NOMO-1 treated with DMSO at 0.1 percent for 48 hours (cell line): ENCODE measurements around the gene MACROD2.
"Not testable (repeated sequence)": the region's sequence is repeated elsewhere in the genome, so short reads cannot be mapped to it uniquely, and the experiment has no call there.

Experiments used
- DNase-seq: peaks from one replicate; lab custom pipeline; 2025; ENCODE audit not compliant: unreplicated experiment; lab: John Stamatoyannopoulos, UW

MACROD2 gene

DNA sequence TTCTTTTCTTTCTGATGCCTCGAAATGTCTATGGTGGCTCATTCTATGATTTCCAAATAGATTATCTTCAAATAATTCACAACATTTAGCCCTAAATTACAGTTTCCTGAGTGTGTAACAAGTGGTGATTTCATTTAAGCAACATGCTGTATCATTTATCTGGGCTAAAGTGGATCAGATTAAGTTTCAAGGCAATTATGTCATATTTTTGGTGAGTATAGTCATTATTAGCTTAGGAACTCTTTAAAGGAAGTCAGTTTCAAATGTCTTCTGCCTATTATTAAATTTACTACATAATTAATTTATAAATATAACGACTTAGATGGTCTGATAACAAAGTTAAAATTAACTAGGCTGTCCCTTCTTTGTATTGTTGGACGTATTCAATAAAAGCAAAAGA, 1190.0 kb downstream of the MACROD2 start:
- DNase-seq = no peak

DNA sequence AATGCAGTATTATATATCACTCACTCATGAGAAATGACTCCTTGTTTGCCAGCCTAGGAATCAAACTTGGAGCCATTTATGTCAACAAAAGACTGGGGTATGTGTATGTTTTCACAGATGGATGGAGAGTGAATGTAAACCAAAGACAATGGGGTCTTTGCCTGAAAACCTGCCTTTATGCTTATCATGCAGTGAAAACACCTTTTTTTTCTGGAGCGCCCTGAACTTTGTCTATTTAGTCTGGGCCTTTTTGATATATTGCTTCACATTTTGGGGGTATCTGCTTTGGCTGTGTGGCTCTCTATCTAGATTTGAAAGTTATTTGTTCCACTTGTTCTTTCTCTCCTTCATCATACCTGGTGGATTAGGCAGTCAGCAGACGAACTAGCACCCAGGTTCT, 1190.6 kb downstream of the MACROD2 start:
- DNase-seq = no peak

DNA sequence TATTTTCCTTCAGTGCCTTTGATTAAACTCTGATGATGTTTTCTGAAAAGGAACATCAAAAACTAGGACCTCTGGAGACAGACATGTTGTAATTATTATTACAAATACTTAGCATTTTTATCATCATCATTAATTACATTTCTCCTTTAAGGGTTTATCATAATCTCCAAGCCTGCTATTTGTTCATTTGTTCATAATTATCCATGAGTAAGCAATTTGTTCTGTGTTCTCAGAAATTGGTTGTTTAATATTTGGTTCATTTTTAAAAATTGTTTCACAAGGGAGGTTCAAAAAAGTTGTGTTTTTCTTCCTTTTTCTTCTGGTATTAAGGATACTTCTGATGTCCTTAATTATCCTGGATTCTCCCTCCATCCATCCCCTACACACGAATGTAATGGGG, 1192.3 kb downstream of the MACROD2 start:
- no peak for DNase-seq

DNA sequence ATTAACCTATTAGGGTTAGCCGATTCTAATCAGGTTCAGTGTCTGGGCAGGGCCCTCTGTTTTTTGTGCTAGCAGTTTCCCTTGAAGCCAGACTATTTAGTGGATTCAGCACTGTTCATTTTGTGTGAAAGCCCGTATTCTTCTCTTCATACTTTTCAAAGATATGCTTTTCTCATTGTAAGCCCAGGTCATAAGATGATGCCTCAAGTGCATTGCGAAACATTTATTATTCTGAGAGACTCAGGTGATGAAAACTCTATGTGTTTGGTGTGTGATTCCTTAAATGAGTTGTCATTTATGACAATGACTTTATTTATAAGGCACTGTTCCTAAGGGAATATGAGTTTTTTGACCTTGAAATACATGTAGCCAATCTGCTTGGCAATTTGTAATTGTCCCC, 1193.1 kb downstream of the MACROD2 start:
- DNase-seq = no peak

DNA sequence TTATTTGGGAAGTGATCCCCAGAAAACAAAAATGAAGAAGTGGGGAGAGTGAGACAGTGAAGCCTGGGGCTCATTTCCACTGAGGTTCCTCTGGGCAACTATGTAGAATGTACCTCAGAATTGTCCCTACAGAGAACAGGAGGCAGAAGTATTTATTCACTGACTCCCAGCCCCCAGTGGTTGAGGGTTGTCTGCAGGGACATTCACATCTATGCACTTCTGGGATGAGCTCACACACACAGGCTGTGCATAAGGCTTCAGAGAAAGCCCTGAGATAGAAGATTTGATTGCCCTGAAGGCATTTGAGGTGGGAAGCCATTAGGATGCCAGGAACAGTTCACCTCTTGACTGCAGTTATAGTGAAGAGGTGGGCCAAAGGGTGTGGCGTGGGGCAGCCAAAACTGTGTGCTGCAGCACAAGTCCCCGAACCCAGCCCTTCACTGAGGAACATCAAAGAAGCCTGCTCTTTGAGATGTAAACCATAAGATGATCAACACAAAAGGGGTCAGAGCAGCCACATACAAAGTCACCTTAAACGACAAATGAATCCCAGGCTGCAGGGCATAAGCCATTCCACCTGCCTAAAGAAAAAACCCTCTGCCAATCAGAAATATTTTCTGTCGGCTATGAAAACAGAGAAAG, 1195.9 kb downstream of the MACROD2 start:
- no peak for DNase-seq

DNA sequence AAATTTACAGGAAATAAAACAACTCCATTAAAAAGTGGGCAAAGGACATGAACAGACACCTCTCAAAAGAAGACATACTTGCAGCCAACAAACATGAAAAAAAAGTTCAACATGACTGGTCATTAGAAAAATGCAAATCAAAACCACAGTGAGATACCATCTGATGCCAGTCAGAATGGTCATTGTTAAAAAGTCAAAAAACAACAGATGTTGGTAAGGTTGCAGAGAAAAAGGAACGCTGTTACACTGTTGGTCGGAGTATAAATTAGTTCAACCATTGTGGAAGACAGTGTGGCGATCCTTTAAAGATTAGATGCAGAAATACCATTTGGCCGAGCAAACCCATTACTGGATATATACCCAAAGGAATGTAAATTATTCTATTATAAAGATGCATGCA, 1200.1 kb downstream of the MACROD2 start:
- DNase-seq = no peak

DNA sequence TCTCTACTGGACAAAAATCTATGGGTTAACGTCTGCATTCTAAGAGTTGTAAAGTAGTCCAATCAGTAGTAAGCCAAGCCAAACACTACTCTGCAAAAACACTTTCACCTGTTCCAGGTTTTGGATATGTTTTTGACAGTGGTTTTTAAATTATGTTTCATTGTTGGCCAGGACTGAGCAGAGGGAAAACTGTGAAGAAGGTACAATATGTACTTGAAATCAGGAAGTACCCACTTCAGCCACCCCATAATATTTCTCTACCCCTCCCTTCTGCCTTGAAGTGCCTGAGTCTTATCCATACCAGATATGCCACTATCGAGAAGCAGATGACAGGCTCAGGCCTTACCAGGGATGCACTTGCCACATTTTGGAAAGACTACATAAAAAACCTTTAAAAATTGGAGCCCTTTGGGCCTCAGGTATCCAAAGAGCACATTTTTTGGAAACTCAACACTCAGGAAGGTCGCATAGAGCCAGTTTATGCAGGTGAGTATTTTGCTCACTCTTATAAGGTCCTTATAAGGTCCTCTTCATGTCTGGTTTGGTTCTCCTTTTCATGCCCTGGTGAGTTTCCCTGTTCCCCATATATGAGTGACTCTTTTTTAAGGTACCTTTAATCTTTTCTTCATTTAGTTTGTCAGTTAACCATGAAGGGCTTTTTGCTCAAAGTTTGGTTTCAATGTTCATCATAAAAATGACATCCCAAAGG, 1201.4 kb downstream of the MACROD2 start:
- DNase-seq = no peak

DNA sequence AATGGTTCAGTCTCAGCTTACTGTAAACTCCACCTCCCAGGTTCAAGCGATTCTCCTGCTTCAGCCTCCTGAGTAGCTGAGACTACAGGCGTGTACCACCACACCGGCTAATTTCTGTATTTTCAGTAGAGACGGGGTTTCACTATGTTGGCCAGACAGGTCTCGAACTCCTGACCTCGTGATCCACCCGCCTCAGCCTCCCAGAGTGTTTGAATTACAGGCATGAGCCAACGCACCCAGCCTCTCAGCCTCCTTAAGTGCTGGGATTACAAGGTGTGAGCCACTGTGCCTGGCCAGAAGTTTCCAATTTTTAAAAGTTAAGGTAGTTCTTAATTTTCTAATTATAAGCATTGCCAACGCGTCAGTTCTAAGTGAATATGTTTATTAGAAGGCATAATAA, 1202.7 kb downstream of the MACROD2 start:
- DNase-seq = not testable (repeated sequence)

DNA sequence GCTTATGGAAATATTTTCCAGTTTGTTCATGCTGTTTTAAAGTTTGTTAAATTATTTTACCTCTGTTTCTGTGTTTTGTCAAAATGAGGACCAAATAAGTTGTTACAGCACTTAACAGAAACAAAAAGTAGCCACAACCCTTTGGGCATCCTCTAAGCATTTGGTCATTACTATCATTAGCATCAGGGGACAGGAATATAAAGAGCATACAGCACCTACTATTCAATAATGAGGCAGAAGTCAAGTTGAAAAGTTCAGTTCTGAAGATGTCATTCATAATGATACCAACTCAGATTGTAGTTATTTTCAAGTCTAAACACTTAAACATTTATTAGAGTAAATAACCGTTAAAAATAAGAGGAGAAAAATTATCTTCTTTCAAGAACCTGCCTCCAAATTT, 1204.4 kb downstream of the MACROD2 start:
- DNase-seq = no peak

DNA sequence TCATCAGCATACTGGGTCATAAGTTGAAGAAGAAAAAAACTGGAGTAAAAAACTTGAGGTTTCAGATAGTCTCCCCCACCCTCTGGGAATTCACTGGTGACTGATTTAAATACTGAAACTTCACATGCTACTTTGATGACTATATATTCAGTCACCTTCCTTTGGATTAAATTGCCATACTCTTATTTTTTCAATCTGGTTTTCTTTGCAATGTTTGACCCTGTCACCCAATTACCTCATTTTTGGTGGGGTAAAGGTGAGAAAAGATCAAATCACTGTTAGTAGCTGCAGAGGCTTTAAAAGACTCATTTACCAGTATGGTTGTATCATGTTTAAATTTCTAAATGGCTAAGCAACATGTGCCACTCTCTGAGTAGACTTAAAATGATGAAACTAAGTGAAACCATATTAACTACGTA, 1204.8 kb downstream of the MACROD2 start:
- no peak for DNase-seq

DNA sequence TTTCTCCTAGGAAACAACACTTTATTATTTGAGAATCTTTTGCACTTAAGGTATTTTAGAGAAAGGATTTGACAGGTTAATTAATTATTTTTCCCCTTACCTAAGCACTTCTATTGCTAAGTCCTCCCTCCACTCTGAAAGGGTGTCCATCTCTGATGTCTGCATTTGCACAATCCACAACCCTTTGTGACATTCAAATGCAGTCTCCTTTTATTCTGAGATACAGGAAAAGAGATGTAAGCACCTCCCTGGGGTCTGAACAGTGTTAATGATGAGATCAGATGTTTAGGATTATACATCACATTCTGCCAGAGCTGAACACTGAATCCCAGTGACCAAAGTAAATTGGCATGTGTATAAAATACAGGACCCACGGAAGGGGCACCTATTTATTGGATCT, 1206.3 kb downstream of the MACROD2 start:
- DNase-seq = no peak

DNA sequence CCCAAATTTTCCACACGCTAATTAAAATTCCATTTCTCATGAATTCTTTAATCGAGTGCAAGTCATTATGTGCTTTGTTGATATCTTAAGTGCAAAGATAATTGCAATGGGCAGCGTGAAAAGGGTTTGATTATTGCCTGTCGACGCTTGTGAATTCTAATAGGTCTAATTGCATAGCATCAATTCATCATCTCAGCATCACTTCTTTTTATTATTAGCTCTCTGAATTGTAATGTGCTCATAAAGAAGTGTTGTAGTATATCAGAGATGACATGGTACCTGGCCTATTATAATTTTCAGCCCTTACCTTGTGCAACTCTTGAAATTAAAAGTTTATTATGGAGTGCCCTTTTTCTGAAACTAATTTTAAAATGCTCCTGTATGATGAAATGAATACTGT, 1208.9 kb downstream of the MACROD2 start:
- no peak for DNase-seq

DNA sequence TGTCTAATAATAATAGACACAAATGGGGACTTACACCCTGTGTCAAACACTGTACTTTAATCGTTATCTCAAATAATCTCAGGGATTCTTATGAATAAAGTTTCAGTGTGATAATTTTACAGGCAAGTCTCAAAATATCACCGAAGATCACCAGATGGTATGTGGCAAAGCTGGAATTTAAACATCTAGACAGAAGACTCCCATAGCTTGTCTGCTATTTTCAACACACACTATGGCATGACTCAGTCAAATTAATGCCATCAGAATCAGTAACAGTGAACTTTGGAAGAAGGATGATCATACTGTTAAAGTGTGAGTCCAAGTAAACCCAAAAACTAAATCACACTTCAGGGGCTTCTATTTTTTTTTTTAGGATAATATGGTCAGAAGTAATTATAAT, 1209.7 kb downstream of the MACROD2 start:
- no peak for DNase-seq

DNA sequence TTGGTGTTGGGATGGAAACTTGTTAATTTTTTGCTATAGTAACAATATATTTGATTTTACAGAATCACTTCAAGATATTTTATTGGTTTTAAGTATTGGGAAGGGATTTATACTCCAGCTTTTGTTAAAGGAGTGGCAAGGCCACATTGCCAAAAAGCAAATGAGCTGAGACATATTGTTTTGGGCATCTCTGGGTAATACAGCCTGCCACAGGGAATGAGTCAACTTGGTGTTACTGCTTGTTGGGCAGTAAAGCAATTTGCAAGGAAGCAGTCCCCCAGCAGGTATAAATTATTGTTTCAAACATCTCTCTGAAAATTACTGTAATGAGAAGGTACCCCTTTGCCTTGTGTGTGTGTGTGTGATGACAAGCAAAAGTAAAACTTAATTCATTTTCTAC, 1210.4 kb downstream of the MACROD2 start:
- DNase-seq = no peak

DNA sequence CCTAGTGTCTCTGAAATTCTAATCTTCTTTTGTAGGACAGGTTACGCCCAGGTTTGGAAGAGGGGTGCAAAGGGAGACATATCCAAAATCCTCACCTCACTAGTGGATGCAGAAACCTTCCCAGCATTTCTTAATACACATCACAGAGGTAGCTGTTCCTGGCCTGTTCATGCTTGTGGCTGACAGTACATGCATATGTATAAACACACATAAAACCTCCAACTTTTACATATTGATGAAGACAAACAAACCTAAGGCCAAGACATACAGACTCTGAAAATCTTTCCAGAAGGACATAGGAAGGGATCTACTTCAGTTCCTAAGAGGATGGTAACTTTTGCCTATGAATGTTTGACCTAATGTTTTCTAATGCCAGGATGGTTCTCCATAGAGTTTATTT, 1214.2 kb downstream of the MACROD2 start:
- DNase-seq = no peak

DNA sequence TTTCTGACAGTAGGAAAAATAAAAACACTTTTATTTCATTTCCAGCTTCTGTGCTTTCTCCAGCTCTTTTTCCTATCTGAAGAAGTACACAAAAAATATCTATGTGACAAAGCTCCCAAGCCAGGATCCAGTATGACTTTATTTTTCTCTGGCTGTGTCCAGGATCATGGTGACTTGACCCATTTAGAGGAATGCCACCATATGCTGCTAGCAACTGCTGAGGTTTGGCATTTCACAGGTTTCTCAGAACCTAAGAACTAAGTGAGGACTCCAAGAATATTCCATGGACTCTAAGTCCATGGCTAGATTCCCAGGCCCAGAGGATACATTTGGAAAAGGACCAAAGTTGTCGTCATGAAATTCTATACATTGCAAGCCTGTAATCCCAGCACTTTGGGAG, 1218.7 kb downstream of the MACROD2 start:
- DNase-seq = no peak

DNA sequence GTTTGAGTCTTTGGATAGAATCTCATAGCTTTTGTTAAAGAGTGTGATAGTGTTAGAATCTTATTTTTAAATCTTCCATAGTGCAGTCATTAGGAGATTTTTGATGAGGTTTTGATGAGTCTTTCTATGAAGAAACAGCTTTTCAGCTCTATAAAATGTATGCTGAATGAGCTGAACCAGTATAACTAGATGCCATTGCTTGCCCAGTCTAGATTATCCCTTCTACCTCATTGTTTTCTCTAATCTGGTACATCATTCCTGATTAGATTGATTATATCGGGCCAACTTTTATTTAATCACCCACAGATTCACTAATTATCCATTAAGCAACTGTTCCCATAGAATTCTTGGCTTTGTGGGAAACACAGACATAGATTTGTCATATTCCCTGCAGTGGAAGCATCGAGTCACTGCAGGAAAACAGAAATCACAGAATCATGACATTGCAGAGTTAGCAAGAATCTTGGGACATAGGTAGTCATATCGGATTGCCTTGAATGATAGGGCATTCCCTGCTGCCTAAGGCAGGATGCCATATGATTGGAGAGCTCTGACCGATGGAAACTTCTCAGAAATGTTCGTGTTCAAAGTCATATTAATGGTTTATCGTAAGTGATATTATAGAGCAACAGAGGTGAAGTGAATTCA, 1224.8 kb downstream of the MACROD2 start:
- no peak for DNase-seq

DNA sequence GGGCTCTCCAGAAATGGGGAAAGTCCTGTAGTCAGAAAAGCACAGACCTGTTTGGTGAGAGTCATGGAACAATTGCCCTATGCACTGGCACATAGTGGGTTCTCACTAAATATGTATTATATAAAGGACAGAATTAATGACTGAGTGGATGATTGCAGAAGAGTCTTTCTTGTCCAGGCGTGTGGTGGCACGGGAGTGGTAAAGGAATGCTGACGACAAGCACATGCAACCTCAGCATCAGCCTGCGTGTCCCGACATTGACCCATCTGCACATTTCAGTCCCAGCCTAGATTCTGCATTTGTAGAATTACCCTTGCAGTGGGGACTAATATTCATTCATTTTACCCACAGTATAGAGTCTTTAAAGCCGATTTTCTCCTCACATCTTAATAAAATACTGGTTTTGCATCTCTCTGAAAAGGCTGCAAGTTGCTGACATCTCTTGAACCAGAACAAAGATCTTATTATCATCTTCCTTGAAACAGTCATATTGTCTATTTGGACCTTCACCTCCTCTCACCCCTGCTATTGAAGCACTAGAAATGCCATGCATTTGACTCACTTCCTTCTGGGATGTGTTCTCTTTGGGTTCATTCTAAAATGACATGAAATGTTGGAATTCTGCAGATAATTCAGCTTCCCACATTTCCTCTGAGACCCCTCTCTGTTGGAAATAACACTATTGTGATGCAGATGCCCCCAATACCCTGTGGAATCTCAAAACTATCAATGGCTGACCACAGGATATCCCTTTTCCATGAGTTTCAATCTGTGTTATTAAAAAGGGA, 1225.7 kb downstream of the MACROD2 start:
- DNase-seq = no peak

DNA sequence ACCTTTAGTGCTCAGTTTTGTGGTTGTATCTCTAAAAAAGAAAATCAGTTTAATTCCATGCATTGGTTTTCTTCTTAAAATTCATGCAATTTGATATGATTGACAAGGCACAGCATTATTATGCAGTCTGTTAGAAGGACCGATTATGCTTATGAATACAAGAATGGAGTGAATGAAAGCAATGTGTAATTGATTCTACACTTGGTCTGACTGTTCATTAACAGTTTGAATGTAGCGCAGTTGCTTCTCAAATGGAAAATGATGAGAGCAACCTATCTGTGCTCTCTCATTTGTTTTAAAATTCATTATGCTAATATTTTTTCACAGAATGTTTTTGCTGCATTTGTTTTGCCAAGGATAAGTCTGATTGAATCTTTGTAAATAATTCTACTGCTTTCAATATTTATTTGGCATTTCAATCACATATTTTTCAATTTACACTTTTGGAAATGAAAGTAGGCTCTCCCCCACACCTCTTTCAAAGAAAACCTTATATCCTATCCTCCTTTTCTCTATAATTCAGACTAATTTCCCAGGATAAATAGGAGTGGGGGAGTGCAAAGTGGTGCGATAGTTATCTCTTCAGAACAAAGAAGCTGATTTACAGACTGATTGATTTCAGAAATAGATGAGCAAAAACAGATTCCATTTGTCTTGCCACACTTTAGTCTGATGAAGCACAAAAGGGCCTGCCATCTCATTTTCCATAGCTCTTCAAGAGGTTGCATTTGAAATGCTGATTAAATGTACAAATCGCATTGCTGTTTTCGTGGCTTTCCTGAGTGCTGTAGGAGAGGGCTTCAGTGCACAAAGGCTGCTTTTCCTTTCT, 1227.4 kb downstream of the MACROD2 start:
- DNase-seq = no peak

DNA sequence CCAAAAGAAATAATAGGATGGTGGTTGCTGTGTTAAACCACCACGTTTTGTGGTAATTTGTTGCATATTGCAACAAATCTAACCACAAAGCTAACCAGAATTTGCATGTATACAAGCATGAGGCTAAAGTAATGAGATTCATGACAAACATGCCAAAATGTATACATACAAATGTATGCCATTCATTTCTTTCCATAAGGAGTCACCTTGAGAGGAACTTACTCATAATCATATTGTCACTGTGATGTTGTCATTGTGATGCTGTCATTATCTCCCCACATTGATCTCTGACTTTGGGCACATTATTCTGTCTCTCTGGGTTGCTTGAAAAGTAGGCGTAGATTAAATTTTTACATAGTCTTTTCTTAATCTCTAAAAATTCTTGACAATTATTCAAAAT, 1228.9 kb downstream of the MACROD2 start:
- no peak for DNase-seq

DNA sequence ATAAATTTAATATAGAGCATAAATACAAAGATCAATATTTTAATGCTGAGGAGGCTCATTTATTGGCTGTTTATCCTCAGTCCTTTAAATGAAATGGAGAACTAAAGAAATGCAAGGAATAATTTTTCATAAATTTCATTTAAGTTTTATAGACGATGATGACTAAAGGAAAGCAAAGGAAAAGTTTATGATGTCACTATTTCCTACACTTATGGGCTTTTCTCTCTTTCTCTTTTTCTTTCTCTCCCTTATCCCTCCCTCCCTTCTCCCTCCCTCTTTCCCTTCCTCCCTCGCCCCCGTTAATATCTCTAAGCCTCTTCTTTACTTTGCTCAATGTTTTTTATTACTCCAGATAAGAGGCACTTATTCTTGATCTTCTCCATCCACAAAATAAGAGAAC, 1231.8 kb downstream of the MACROD2 start:
- DNase-seq = no peak
